NCI-H446 treated with DMSO at 0.1 percent for 48 hours (cell line): ENCODE results near the gene LRRC17.
"Not testable (repeated sequence)": the region's sequence is repeated elsewhere in the genome, so short reads cannot be mapped to it uniquely, and the experiment has no call there.

Experiments
- DNase-seq: peaks from one replicate; lab custom pipeline; 2025; lab: John Stamatoyannopoulos, UW

LRRC17 gene

GRCh38 chr7:102897211-102897631 is 15.6 kb upstream of the LRRC17 start:
- DNase-seq: peak; percentile 3

GRCh38 chr7:102897856-102898531 is 14.8 kb upstream of the LRRC17 start:
- no peak for DNase-seq

- DNase-seq: no peak
These were observed 14.3 kb upstream of the LRRC17 start for GRCh38 chr7:102898532-102898859.

- DNase-seq: not testable (repeated sequence)
These were observed 10.7 kb upstream of the LRRC17 start for GRCh38 chr7:102902052-102902451.

GRCh38 chr7:102903576-102903975 is 9.2 kb upstream of the LRRC17 start:
- DNase-seq: not testable (repeated sequence)

GRCh38 chr7:102908676-102909075 is 4.1 kb upstream of the LRRC17 start:
- DNase-seq: no peak

GRCh38 chr7:102913826-102914225 is 1.0 kb downstream of the LRRC17 start:
- no peak for DNase-seq

GRCh38 chr7:102914585-102914984 is 1.8 kb downstream of the LRRC17 start:
- DNase-seq: peak; percentile 48

- peak; percentile 10 for DNase-seq
These were observed 3.6 kb downstream of the LRRC17 start for GRCh38 chr7:102916426-102916825.

- DNase-seq: no peak
These were observed 4.1 kb downstream of the LRRC17 start for GRCh38 chr7:102916881-102917280.

- DNase-seq: no peak
These were observed 4.9 kb downstream of the LRRC17 start for GRCh38 chr7:102917436-102918353.

- DNase-seq: no peak
These were observed 6.0 kb downstream of the LRRC17 start for GRCh38 chr7:102918845-102919244.

GRCh38 chr7:102925976-102926782 is 13.4 kb downstream of the LRRC17 start:
- no peak for DNase-seq

GRCh38 chr7:102926783-102927140 is 14.0 kb downstream of the LRRC17 start:
- DNase-seq: no peak

GRCh38 chr7:102927312-102927933 is 14.6 kb downstream of the LRRC17 start:
- DNase-seq: no peak

- DNase-seq: no peak
These were observed 19.0 kb downstream of the LRRC17 start for GRCh38 chr7:102931757-102932156.

GRCh38 chr7:102933763-102934162 is 21.0 kb downstream of the LRRC17 start:
- DNase-seq: no peak

- no peak for DNase-seq
These were observed 21.4 kb downstream of the LRRC17 start for GRCh38 chr7:102934239-102934638.

- no peak for DNase-seq
These were observed 21.9 kb downstream of the LRRC17 start for GRCh38 chr7:102934701-102935100.

- DNase-seq: no peak
These were observed 22.8 kb downstream of the LRRC17 start for GRCh38 chr7:102935450-102936115.

- DNase-seq: no peak
These were observed 25.9 kb downstream of the LRRC17 start for GRCh38 chr7:102938679-102939078.
